Bronchial epithelial cell (primary cell): ENCODE data around the gene ZNF625. TPM values are rescaled to one million over a fixed set of nuclear protein-coding genes. Genes with fewer than 3 reads are reported as not detected.
"Not testable (repeated sequence)": the region's sequence is repeated elsewhere in the genome, so short reads cannot be mapped to it uniquely, and the experiment has no call there.

ENCODE experiments used
- DNase-seq: peaks from one replicate; pipeline ENCODE4 v3.0.0-alpha.2; 2010; ENCODE audit warnings: low read depth
- FAIRE-seq: peaks from 2 replicates; lab custom pipeline; 2011; peaks lifted over from hg19 to GRCh38; lab: Jason Lieb, UNC
- H3K27me3 ChIP-seq: 2 replicates; pipeline ENCODE4 v1.5.1; 2011; ENCODE audit warnings: low read length; ENCODE audit not compliant: control insufficient read depth, insufficient read depth
- H3K36me3 ChIP-seq: 2 replicates; pipeline ENCODE4 v1.5.1; 2011; ENCODE audit warnings: low read length; ENCODE audit not compliant: control insufficient read depth, insufficient read depth
- H3K4me3 ChIP-seq: 2 replicates; pipeline ENCODE4 v1.5.1; 2011; ENCODE audit warnings: mild to moderate bottlenecking, low read depth, low read length, control low read depth
- total RNA-seq: library from RNA; depleted of rRNA; stranded (reverse); fragments of >200 nt; gene quantifications from 2 replicates; pipeline ENCODE4 v1.2.1, GENCODE V29; 2014
- TF ChIP-seq, protein P1 (sequence below): IDR thresholded peaks from 2 replicates; pipeline ENCODE4 v1.5.1; 2011; ENCODE audit warnings: mild to moderate bottlenecking, moderate library complexity, low read length, control low read depth, inconsistent platforms; ENCODE audit not compliant: insufficient read depth, severe bottlenecking

ZNF625 gene
- total RNA-seq, 1 donor from 2014 or later, result 5.0 TPM

GRCh38 chr19:12111943-12112637 is 44.4 kb downstream of the ZNF625 start:
- peak; percentile 72 for FAIRE-seq
- TF ChIP-seq, protein P1, sequence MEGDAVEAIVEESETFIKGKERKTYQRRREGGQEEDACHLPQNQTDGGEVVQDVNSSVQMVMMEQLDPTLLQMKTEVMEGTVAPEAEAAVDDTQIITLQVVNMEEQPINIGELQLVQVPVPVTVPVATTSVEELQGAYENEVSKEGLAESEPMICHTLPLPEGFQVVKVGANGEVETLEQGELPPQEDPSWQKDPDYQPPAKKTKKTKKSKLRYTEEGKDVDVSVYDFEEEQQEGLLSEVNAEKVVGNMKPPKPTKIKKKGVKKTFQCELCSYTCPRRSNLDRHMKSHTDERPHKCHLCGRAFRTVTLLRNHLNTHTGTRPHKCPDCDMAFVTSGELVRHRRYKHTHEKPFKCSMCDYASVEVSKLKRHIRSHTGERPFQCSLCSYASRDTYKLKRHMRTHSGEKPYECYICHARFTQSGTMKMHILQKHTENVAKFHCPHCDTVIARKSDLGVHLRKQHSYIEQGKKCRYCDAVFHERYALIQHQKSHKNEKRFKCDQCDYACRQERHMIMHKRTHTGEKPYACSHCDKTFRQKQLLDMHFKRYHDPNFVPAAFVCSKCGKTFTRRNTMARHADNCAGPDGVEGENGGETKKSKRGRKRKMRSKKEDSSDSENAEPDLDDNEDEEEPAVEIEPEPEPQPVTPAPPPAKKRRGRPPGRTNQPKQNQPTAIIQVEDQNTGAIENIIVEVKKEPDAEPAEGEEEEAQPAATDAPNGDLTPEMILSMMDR, result no peak

DNA sequence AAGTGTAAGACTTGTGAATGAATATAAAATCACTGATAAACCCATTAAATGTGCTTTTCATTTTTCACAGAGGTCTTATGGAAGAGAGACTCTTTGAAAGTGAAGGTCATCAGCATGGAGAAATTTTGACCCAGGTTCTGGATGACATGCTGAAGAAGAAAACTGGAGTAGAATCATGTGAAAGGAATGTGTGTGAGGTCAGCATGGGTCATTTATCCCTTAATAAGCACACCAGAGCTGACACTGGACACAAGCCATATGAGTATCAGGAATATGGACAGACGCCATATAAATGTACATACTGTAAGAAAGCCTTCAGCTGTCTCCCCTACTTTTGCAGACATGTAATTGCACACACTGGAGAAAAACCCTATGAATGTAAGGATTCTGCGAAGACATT is 45.4 kb downstream of the ZNF625 start:
- Histone ChIP-seq H3K4me3 (no peak overlapping the region), H3K27me3 (no peaks in the 10 kb centered on the region), H3K36me3 (no peaks in the 10 kb centered on the region)
- no peak for FAIRE-seq
- TF ChIP-seq, protein P1, result no peak
- DNase-seq, result no peak

More at GRCh38 chr19:12111943-12112637, 44.4 kb downstream of the ZNF625 start:
- no peaks in the 10 kb centered on the region for H3K36me3 ChIP-seq
- no peak for DNase-seq
- H3K4me3 ChIP-seq, result no peak overlapping the region
- H3K27me3 ChIP-seq, result no peaks in the 10 kb centered on the region

DNA sequence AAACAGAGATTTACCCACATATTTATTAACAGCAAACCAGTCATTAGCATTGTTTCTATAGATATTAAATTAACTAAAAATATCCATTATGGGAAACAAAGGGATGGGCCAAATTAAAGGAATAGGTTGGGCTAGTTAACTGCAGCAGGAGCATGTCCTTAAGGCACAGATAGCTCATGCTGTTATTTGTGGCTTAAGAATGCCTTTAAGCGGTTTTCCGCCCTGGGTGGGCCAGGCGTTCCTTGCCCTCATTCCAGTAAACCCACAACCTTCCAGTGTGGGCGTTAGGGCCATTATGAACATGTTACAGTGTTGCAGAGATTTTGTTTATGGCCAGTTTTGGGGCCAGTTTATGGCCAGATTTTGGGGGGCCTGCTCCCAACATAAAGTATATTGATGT is 52.6 kb downstream of the ZNF625 start:
- DNase-seq, FAIRE-seq, H3K4me3 ChIP-seq, H3K36me3 ChIP-seq, H3K27me3 ChIP-seq: not testable (repeated sequence)

DNA sequence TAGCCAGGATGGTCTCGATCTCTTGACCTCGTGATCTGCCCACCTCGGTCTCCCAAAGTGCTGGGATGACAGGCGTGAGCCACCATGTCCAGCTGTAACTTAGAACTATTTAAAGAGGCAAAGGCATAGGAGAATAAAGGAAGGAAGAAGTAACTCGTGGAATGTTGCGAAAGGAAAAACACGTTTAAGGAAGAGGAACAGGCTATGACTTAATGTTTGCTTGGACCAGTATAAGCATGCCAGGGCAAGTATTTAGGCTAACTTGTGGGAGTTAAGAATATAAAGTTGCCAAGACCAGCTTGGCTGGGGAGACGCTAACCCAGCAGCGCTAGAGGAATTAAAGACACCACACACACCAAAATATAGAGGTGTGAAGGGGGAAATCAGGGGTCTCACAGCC is 58.5 kb downstream of the ZNF625 start:
- FAIRE-seq (no peak), DNase-seq (peak; percentile 73)
- H3K36me3 ChIP-seq, result no peaks in the 10 kb centered on the region
- H3K4me3 ChIP-seq, result no peak overlapping the region
- no peaks in the 10 kb centered on the region for H3K27me3 ChIP-seq
- TF ChIP-seq, protein P1, result no peak

GRCh38 chr19:12095111-12095790 is 61.3 kb downstream of the ZNF625 start:
- no peak for FAIRE-seq

More at GRCh38 chr19:12095111-12095790, 61.3 kb downstream of the ZNF625 start:
- DNase-seq, result peak; percentile 19
- H3K27me3 ChIP-seq, result no peaks in the 10 kb centered on the region
- H3K4me3 ChIP-seq, result no peak overlapping the region
- TF ChIP-seq, protein P1, result no peak
- H3K36me3 ChIP-seq, result no peaks in the 10 kb centered on the region

Other genes starting within 250 kb of the ZNF625 start
- gene ZNF700, start 231.6 kb downstream of the ZNF625 start, total RNA-seq, result 9.5 and 10.0 TPM in 2 replicates
- gene ZNF763, start 191.7 kb downstream of the ZNF625 start, total RNA-seq, result 0.79 and 1.3 TPM in 2 replicates
- gene ZNF433, start 121.1 kb downstream of the ZNF625 start, total RNA-seq, result 5.5 and 8.8 TPM in 2 replicates
- 0.13 TPM in 1 of 2 replicates, not detected in the other for gene ZNF878, start 103.8 kb downstream of the ZNF625 start, total RNA-seq
- 1.6 and 4.1 TPM in 2 replicates for gene ZNF844, start 92.0 kb downstream of the ZNF625 start, total RNA-seq
- 3.2 and 5.2 TPM in 2 replicates for gene ZNF20, start 16.4 kb downstream of the ZNF625 start, total RNA-seq
- 4.5 and 5.9 TPM in 2 replicates for gene ZNF136, start 6.4 kb upstream of the ZNF625 start, total RNA-seq
- gene ZNF44, start 138.1 kb upstream of the ZNF625 start, total RNA-seq, result 7.4 and 10.5 TPM in 2 replicates
- gene ZNF563, start 176.9 kb upstream of the ZNF625 start, total RNA-seq, result 2.4 and 4.6 TPM in 2 replicates
- 3.9 and 6.3 TPM in 2 replicates for gene ZNF442, start 208.9 kb upstream of the ZNF625 start, total RNA-seq
- gene ZNF799, start 244.5 kb upstream of the ZNF625 start, total RNA-seq, result 2.6 and 2.7 TPM in 2 replicates